ENCODE results near the gene UBE3A.

The UBE3A gene

DNA sequence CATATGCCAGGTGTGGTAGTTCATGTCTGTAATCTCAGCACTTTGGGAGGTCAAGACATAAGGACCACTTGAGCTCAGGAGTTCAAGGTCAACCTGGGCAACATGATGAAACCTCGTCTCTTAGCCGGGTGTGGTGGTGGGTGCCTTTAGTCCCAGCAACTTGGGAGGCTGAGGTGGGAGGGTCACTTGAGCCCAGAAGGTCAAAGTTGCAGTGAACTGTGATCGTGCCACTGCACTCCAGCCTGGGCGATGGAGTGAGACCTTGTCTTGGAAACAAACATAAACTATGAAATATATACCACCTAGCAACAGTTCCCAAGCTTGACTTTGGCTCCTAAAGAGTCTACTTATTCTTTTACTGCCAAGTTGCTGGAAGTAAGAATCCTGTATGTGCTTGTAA lies 30.9 kb downstream of the UBE3A start:
- no peaks in the 10 kb centered on the region for H3K4me1 ChIP-seq (ENCODE audit: control insufficient read depth, insufficient read depth, low read length, poor library complexity, severe bottlenecking)
- no peak for DNase-seq
- no peak overlapping the region for H3K4me3 ChIP-seq (ENCODE audit: insufficient read depth, low read depth, low read length, poor library complexity, severe bottlenecking)
- H3K9me3 ChIP-seq (ENCODE audit: control insufficient read depth, low read length), result no peaks in the 10 kb centered on the region
- H3K36me3 ChIP-seq (ENCODE audit: control insufficient read depth, insufficient read depth, low read length), result peaks cover 7% of the 10 kb centered on the region
- no peak overlapping the region for H3K27ac ChIP-seq (ENCODE audit: insufficient read depth, low read length, poor library complexity, severe bottlenecking)
- no peaks in the 10 kb centered on the region for H3K27me3 ChIP-seq (replicated peaks; ENCODE audit: control insufficient read depth, insufficient read depth, low read length, poor library complexity, severe bottlenecking)

DNA sequence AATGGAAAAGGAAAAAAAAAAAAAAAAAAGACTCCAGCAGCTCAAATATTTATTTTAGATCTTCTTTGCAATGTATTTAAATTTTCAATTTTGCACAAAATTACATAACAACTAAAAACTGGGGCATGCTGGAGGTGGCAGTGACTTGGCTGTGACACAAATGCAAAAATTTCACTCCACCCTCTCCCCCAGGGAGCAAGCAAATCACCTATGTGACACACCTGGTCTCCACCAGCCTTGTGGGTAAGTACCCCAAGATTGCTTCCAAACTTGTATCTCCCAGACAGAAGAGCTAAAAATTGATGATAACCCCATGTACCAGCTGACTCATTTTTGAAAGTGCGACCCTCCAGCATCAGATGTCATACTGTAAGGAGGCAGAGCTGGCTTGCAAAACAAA lies 32.0 kb downstream of the UBE3A start:
- DNase-seq, result no peak
- Histone ChIP-seq H3K4me1 (ENCODE audit: control insufficient read depth, insufficient read depth, low read length, poor library complexity, severe bottlenecking) (no peaks in the 10 kb centered on the region), H3K27me3 (replicated peaks; ENCODE audit: control insufficient read depth, insufficient read depth, low read length, poor library complexity, severe bottlenecking) (no peaks in the 10 kb centered on the region), H3K4me3 (ENCODE audit: insufficient read depth, low read depth, low read length, poor library complexity, severe bottlenecking) (no peak overlapping the region), H3K36me3 (ENCODE audit: control insufficient read depth, insufficient read depth, low read length) (peaks cover 17% of the 10 kb centered on the region), H3K27ac (ENCODE audit: insufficient read depth, low read length, poor library complexity, severe bottlenecking) (no peak overlapping the region), H3K9me3 (ENCODE audit: control insufficient read depth, low read length) (no peaks in the 10 kb centered on the region)

DNA sequence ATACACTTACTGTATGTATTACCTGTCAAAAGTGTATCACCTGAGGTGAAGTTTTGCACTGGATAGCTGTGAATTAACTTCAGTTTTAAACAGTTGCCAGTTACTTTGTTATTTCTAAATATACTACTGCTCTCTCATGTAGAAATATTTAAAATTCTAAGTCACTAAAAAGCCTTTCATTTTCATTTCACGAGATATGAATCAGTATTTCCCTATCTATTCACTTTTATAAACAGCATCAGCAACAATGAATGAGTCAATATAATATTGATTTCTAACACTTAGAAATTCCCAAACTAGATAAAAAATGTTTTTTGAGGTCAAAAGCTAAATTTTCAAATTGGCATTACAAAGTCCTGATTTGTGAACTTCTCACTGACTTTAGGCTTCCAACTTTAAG lies 32.6 kb downstream of the UBE3A start:
- Histone ChIP-seq H3K9me3 (ENCODE audit: control insufficient read depth, low read length) (no peaks in the 10 kb centered on the region), H3K36me3 (ENCODE audit: control insufficient read depth, insufficient read depth, low read length) (peaks cover 21% of the 10 kb centered on the region), H3K27ac (ENCODE audit: insufficient read depth, low read length, poor library complexity, severe bottlenecking) (no peak overlapping the region), H3K4me3 (ENCODE audit: insufficient read depth, low read depth, low read length, poor library complexity, severe bottlenecking) (no peak overlapping the region), H3K4me1 (ENCODE audit: control insufficient read depth, insufficient read depth, low read length, poor library complexity, severe bottlenecking) (no peaks in the 10 kb centered on the region), H3K27me3 (replicated peaks; ENCODE audit: control insufficient read depth, insufficient read depth, low read length, poor library complexity, severe bottlenecking) (no peaks in the 10 kb centered on the region)
- DNase-seq, result no peak

DNA sequence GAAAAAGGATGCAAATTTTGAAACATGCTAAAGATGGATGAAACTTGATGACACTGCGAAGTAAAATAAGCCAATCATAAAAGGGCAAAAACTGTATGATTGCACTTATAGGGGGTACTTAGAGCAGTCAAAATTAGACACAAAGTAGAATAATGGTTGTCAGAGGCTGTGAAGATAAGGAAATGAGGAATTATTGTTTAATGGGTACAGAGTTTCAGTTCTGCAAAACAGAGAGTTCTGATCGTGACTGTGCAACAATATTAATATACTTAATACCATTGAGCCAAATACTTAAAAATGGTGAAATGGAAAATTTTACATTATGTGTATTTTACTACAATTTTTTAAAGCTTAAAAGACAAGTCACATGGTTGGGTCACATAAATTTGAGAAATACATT lies 35.1 kb downstream of the UBE3A start:
- Histone ChIP-seq H3K27me3 (replicated peaks; ENCODE audit: control insufficient read depth, insufficient read depth, low read length, poor library complexity, severe bottlenecking) (no peaks in the 10 kb centered on the region), H3K36me3 (ENCODE audit: control insufficient read depth, insufficient read depth, low read length) (peaks cover 21% of the 10 kb centered on the region), H3K4me1 (ENCODE audit: control insufficient read depth, insufficient read depth, low read length, poor library complexity, severe bottlenecking) (no peaks in the 10 kb centered on the region), H3K4me3 (ENCODE audit: insufficient read depth, low read depth, low read length, poor library complexity, severe bottlenecking) (no peak overlapping the region), H3K27ac (ENCODE audit: insufficient read depth, low read length, poor library complexity, severe bottlenecking) (no peak overlapping the region), H3K9me3 (ENCODE audit: control insufficient read depth, low read length) (no peaks in the 10 kb centered on the region)
- no peak for DNase-seq

DNA sequence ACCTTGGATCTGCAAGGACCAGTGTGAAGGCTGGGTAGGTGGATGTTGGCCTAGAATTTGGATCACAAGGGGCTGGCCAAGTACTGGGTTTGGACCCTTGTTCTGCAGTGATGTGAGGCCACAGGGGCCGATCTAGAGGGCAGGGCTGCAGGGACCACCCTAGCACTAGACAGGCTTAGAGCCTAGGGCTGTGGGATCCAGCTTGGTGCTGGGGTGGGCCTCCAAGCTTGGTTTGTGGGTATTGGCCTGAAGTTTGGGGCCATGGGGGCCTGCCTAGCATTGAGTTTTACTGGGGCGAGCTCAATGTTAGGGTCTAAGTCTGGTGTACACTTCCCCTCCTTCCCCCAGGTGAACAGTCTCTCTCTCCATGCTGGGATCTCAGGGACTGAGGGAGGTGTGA lies 36.5 kb downstream of the UBE3A start:
- Histone ChIP-seq H3K36me3 (ENCODE audit: control insufficient read depth, insufficient read depth, low read length) (peaks cover 21% of the 10 kb centered on the region), H3K27ac (ENCODE audit: insufficient read depth, low read length, poor library complexity, severe bottlenecking) (no peak overlapping the region), H3K4me3 (ENCODE audit: insufficient read depth, low read depth, low read length, poor library complexity, severe bottlenecking) (no peak overlapping the region), H3K9me3 (ENCODE audit: control insufficient read depth, low read length) (no peaks in the 10 kb centered on the region), H3K4me1 (ENCODE audit: control insufficient read depth, insufficient read depth, low read length, poor library complexity, severe bottlenecking) (no peaks in the 10 kb centered on the region), H3K27me3 (replicated peaks; ENCODE audit: control insufficient read depth, insufficient read depth, low read length, poor library complexity, severe bottlenecking) (no peaks in the 10 kb centered on the region)
- DNase-seq, result no peak

DNA sequence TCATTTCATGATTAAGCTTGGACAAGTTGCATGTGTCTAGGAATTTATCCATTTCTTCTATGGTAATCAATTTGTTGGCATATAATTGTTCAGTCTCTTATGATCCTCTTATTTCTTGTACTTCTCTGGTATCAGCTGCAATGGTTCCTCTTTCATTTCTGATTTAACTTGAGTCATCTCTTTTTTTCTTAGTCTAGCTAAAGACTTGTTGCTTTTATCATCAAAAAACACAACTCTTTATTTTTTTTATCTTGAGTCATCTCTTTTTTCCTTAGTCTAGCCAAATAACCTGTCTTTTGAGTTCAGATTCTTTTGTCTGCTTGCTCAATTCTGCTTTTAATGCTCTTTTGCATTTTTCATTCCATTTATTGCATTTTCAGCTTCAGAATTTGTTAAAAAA lies 37.3 kb downstream of the UBE3A start:
- Histone ChIP-seq H3K27me3 (replicated peaks; ENCODE audit: control insufficient read depth, insufficient read depth, low read length, poor library complexity, severe bottlenecking) (no peaks in the 10 kb centered on the region), H3K36me3 (ENCODE audit: control insufficient read depth, insufficient read depth, low read length) (peaks cover 21% of the 10 kb centered on the region), H3K4me3 (ENCODE audit: insufficient read depth, low read depth, low read length, poor library complexity, severe bottlenecking) (no peak overlapping the region), H3K4me1 (ENCODE audit: control insufficient read depth, insufficient read depth, low read length, poor library complexity, severe bottlenecking) (no peaks in the 10 kb centered on the region), H3K9me3 (ENCODE audit: control insufficient read depth, low read length) (no peaks in the 10 kb centered on the region), H3K27ac (ENCODE audit: insufficient read depth, low read length, poor library complexity, severe bottlenecking) (no peak overlapping the region)
- DNase-seq, result no peak

DNA sequence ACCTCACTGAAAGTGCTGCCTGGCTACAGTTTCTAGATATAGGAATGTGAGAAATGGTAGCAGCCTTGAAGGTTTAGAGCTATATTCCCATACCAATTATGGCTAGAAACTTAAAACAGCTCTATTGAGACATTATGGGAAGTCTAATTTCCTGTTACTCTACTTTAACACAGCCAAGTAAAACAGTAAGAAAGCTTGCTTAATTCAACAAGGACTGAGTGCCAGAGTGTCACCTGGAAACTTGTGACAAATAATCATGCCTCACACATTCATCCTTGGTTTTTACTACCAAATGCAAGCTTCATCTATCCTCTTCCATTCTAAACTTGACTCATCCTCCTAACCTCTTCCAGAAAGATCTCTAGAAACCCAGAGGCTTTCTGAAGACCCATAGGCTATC lies 41.7 kb downstream of the UBE3A start:
- no peaks in the 10 kb centered on the region for H3K27me3 ChIP-seq (replicated peaks; ENCODE audit: control insufficient read depth, insufficient read depth, low read length, poor library complexity, severe bottlenecking)
- no peaks in the 10 kb centered on the region for H3K4me1 ChIP-seq (ENCODE audit: control insufficient read depth, insufficient read depth, low read length, poor library complexity, severe bottlenecking)
- no peak for DNase-seq
- H3K4me3 ChIP-seq (ENCODE audit: insufficient read depth, low read depth, low read length, poor library complexity, severe bottlenecking), result no peak overlapping the region
- H3K9me3 ChIP-seq (ENCODE audit: control insufficient read depth, low read length), result no peaks in the 10 kb centered on the region
- H3K36me3 ChIP-seq (ENCODE audit: control insufficient read depth, insufficient read depth, low read length), result peaks cover 12% of the 10 kb centered on the region
- no peak overlapping the region for H3K27ac ChIP-seq (ENCODE audit: insufficient read depth, low read length, poor library complexity, severe bottlenecking)

DNA sequence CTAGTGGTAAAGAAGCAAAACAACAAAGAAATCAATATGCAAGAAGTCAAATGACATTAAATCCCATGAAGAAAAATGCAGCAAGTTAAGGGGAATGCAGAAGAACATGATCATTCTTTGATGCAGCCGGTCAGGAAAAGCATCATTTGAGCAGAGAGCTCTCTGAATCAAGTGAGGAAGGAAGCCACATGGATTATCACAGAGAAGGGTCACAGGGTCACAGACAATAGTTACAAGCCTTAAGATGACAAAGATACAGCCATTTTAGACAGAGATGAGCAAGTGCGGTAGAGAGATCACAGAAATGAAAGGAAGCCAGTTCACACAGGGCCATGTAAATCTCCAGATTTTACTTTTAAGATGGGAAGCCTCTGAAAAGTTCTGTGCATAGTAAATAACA lies 43.9 kb downstream of the UBE3A start:
- H3K27ac ChIP-seq (ENCODE audit: insufficient read depth, low read length, poor library complexity, severe bottlenecking), result no peak overlapping the region
- no peak overlapping the region for H3K4me3 ChIP-seq (ENCODE audit: insufficient read depth, low read depth, low read length, poor library complexity, severe bottlenecking)
- no peak for DNase-seq
- H3K4me1 ChIP-seq (ENCODE audit: control insufficient read depth, insufficient read depth, low read length, poor library complexity, severe bottlenecking), result no peaks in the 10 kb centered on the region
- no peaks in the 10 kb centered on the region for H3K27me3 ChIP-seq (replicated peaks; ENCODE audit: control insufficient read depth, insufficient read depth, low read length, poor library complexity, severe bottlenecking)
- H3K36me3 ChIP-seq (ENCODE audit: control insufficient read depth, insufficient read depth, low read length), result peaks cover 5% of the 10 kb centered on the region
- no peaks in the 10 kb centered on the region for H3K9me3 ChIP-seq (ENCODE audit: control insufficient read depth, low read length)

DNA sequence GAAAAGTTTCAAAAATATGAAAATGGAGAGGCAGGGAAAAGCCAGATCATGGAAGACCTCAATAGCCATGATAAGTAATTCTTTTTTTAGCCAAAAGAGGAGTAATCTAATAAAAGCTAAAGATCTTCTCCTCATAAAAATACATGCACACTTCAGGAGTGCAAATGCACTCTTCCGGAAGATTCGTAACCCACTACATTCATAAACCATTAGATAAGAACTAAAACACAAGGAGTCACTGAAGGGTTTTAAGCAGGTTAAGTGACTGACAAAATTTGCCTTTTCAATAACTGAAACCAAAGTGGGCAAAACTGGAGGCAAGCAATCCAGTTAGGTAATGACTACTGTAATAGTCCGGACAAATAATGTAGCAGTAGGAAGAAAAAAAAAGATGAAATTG lies 46.0 kb downstream of the UBE3A start:
- H3K4me3 ChIP-seq (ENCODE audit: insufficient read depth, low read depth, low read length, poor library complexity, severe bottlenecking), result no peak overlapping the region
- no peak overlapping the region for H3K27ac ChIP-seq (ENCODE audit: insufficient read depth, low read length, poor library complexity, severe bottlenecking)
- no peaks in the 10 kb centered on the region for H3K27me3 ChIP-seq (replicated peaks; ENCODE audit: control insufficient read depth, insufficient read depth, low read length, poor library complexity, severe bottlenecking)
- no peaks in the 10 kb centered on the region for H3K4me1 ChIP-seq (ENCODE audit: control insufficient read depth, insufficient read depth, low read length, poor library complexity, severe bottlenecking)
- no peak for DNase-seq
- H3K36me3 ChIP-seq (ENCODE audit: control insufficient read depth, insufficient read depth, low read length), result peaks cover 5% of the 10 kb centered on the region
- no peaks in the 10 kb centered on the region for H3K9me3 ChIP-seq (ENCODE audit: control insufficient read depth, low read length)

DNA sequence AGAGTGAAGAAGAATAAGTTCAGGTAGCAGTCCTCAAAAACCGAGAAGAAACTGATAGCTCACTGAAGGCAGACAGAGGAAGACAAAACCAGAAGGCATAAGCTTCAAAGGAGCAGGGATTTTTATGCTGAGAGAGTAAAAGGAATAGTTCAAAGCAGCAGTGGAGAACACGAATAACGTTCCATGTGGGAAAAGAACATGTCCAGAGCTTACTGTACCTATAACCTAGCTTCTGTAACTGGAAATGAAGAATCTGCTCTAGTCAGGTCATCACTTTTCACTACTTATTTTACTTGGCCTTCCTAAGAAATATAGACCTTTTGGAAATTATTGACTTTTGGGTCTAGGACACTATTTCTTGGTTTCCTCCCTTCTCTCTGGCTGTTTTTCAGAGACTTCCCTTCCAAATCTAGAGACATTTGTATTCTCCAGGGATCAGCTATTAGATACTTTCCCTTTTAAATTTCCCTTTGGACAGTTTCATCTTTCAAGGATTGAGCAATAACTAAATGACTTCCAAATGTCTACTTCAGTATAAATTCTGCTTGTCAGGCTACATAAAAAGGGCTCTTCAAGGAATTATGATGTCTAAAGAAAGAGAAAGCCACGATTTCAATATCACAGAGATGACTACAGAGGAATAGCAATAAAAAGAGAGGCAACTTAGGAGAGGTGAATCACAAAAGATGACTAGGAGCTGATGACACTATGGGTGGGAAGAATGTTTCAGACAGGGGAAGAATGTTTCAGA lies 46.7 kb downstream of the UBE3A start:
- no peak for DNase-seq
- no peaks in the 10 kb centered on the region for H3K4me1 ChIP-seq (ENCODE audit: control insufficient read depth, insufficient read depth, low read length, poor library complexity, severe bottlenecking)
- H3K9me3 ChIP-seq (ENCODE audit: control insufficient read depth, low read length), result no peaks in the 10 kb centered on the region
- H3K36me3 ChIP-seq (ENCODE audit: control insufficient read depth, insufficient read depth, low read length), result peaks cover 5% of the 10 kb centered on the region
- no peak overlapping the region for H3K27ac ChIP-seq (ENCODE audit: insufficient read depth, low read length, poor library complexity, severe bottlenecking)
- H3K27me3 ChIP-seq (replicated peaks; ENCODE audit: control insufficient read depth, insufficient read depth, low read length, poor library complexity, severe bottlenecking), result no peaks in the 10 kb centered on the region
- no peak overlapping the region for H3K4me3 ChIP-seq (ENCODE audit: insufficient read depth, low read depth, low read length, poor library complexity, severe bottlenecking)
